ENCODE measurements around the gene NUDT16L1. TPM values are rescaled to one million over a fixed set of nuclear protein-coding genes. Genes with fewer than 3 reads are reported as not detected.

Gene NUDT16L1
- total and polyA plus RNA-seq, 2 of the 13 experiments (the other 11 are each of a cell fraction or from before 2014, with no cell fraction given) = 28.0 to 40.5 TPM

- TF ChIP-seq ZNF142 (CRISPR knock-in tag; IDR thresholded peaks at IDR 0.05) (no peak), GLI4 (CRISPR knock-in tag; IDR thresholded peaks at IDR 0.05; ENCODE audit: borderline replicate concordance) (peak; percentile 77), ZBTB7B (CRISPR knock-in tag; IDR thresholded peaks at IDR 0.05) (no peak), STAT5B (CRISPR knock-in tag; IDR thresholded peaks at IDR 0.05) (no peak), BCL6 (CRISPR knock-in tag; IDR thresholded peaks at IDR 0.05) (no peak), MBD4 (IDR thresholded peaks at IDR 0.05; ENCODE audit: borderline replicate concordance, low read length) (no peak), MYPOP (CRISPR knock-in tag; IDR thresholded peaks at IDR 0.05) (no peak), ZNF414 (CRISPR knock-in tag; IDR thresholded peaks at IDR 0.05) (no peak), CCAR2 (optimal IDR thresholded peaks at IDR 0.05; ENCODE audit: low read depth, low read length) (no peak), THAP8 (CRISPR knock-in tag; IDR thresholded peaks at IDR 0.05; ENCODE audit: borderline replicate concordance) (no peak), RAD21 (CRISPR knock-in tag; IDR thresholded peaks at IDR 0.05) (peak; percentile 27; the same call in 1 of the 2 replicates), POLR2A (IDR thresholded peaks at IDR 0.05; ENCODE audit: insufficient read depth in 1 of 2, low read depth in 2 of 2, low read length in 2 of 2) (no peak), ZFYVE20 (CRISPR knock-in tag; IDR thresholded peaks at IDR 0.05; ENCODE audit: borderline replicate concordance, low read depth) (no peak), CHD4 (IDR thresholded peaks at IDR 0.05; ENCODE audit: borderline replicate concordance, low read length) (no peak), ZFP82 (CRISPR knock-in tag; IDR thresholded peaks at IDR 0.05; ENCODE audit: borderline replicate concordance) (no peak), EZH2 (conservative IDR thresholded peaks at IDR 0.05; ENCODE audit: low read depth, low read length) (no peak), ZNF562 (CRISPR knock-in tag; IDR thresholded peaks at IDR 0.05; ENCODE audit: borderline replicate concordance) (no peak), POLR2AphosphoS2 (IDR thresholded peaks at IDR 0.05; ENCODE audit: low read depth, low read length) (no peak), MLX (CRISPR knock-in tag; IDR thresholded peaks at IDR 0.05) (no peak)
Measured at GRCh38 chr16:4693956-4694641, 737 bp downstream of the NUDT16L1 start (continued).

Measured in HepG2 (cell line).